Coronary artery (tissue), 2 donors: Measurements from ENCODE around the gene HIPK3.
A peak's percentile ranks its signal among the peaks of the same experiment; 100 is the strongest.

Experiments used
- DNase-seq: peaks from one replicate; pipeline ENCODE4 v3.0.0-alpha.2; 2017; ENCODE audit warnings: low spot score
- H3K27ac ChIP-seq, 2 donors: fragments of 200-600 bp; sonication (generic); one replicate each; pipeline ENCODE4 v1.5.1; 2016 to 2019
- H3K4me3 ChIP-seq: fragments of 200-600 bp; sonication (generic); 2 replicates; pipeline ENCODE4 v1.5.1; 2016; ENCODE audit warnings: mild to moderate bottlenecking, moderate library complexity
- CTCF ChIP-seq: fragments of 200-600 bp; sonication (generic); IDR thresholded peaks from one replicate; pipeline ENCODE4 v1.5.1; 2019; ENCODE audit warnings: antibody characterized with exemption

The HIPK3 gene

DNA sequence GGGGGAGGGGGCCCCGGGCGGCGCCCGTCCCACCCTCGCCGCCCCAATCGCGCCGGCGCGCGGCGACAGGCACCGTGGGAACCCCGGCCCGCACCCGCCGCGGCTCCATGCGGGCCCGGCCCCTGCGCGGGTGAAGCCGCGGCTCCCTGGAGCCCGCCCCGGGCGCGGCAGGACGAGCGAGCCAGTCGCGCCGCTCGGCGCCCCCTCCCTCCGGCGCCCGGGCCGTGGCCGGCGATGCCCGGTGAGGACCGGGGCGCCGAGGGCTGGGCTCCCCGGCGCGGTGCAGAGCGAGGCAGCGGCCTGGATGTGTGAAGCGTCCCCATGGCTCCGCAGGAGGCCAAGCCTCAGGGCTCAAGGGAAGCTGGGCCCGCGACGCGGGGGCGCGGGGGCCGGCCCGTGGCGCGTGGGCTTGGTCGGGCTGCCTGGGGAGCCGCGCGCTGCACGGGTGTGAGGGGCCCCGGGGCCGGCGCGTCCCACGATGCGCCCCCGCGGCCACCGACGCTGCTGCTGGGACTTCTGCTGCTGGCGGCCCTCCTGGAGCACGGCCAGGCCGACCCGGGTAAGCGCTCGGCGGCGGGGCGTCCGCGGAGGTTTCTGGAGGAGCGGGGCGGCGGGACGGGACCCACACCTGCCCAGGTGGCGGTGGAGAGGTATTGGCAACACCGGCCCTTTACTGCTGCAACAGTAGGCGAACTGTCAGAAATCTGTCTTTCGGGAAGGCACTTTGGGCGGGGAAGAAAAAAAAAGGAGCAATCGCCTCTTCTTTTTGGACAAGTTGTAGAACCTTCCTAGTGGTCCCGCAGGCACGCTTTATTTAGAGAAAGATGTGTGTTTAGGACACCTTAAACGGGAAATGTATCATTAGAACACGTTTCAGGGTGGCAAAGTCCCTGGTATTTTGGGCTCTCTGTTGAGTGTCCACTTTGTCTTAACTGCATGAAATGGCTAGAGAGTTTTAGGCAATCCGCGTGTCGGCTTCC is 119.4 kb downstream of the HIPK3 start:
- no peak for TF ChIP-seq CTCF
- Histone ChIP-seq H3K27ac (no peak overlapping the region), H3K4me3 (peak overlapping the region; percentile 70)
- DNase-seq = no peak

- TF ChIP-seq CTCF = no peak
- DNase-seq = no peak
- H3K27ac ChIP-seq = no peak overlapping the region
Observed at GRCh38 chr11:33377412-33378370, 120.5 kb downstream of the HIPK3 start.

GRCh38 chr11:33379947-33380346 is 122.8 kb downstream of the HIPK3 start:
- DNase-seq = no peak
- no peak overlapping the region for H3K4me3 ChIP-seq

More at GRCh38 chr11:33377412-33378370, 120.5 kb downstream of the HIPK3 start:
- H3K4me3 ChIP-seq = no peak overlapping the region

DNA sequence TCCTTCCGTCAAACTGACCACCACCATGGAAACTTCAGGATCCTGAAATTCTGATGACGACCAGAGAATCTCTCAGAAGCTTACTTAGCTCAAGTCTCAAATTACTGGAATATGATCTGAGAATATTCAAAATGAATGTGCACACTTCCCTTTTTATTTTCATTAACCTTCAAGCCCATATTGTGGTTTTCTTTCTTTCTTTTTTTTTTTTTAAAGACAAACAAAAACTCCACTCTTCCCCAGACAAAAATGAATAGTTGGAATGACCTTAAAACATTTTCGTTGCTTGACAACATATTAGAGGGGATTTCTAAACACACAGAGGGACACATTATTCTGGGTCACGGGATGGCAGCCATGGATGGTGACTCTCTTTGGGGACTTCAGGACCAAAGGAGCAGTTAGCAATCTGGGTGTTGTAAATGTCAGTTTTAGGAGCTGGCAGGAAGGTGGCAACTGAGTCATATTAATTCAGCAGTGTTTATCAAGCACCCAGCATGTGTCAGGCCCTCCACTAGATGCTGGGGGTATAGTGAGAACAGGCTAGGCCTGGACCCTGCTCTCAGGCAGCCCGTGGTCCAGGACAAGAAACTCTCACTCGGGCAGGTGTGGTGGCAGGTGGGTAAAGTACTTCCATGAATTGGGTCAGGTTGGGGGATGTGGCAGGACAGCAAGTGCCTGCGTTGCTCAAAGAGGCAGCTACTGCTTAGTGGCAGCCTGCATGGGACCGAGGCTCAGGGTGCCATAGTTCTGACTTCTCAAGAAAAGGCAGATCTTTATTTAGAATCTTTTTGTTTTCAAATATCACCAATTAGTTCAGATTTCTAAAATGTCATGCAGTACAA is 126.1 kb downstream of the HIPK3 start:
- DNase-seq = no peak
- Histone ChIP-seq H3K4me3 (no peak overlapping the region), H3K27ac (no peak overlapping the region)
- no peak for TF ChIP-seq CTCF

More at GRCh38 chr11:33379947-33380346, 122.8 kb downstream of the HIPK3 start:
- no peak overlapping the region for H3K27ac ChIP-seq
- TF ChIP-seq CTCF = no peak

DNA sequence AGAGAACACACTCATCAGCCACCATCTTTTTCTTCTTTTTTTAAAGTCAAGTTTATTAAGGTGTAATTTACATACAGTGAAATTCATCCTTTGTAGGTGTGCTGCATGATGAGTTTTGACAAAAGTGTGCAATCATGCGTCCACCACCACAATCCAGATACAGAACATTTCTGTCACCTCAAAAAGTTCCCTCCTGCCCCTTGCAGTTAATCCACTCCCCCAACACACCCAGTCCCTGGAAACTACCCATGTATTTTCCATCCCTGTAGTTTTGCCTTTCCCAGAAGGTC is 126.7 kb downstream of the HIPK3 start:
- no peak for DNase-seq
- no peak for TF ChIP-seq CTCF
- H3K27ac ChIP-seq = no peak overlapping the region
- no peak overlapping the region for H3K4me3 ChIP-seq

DNA sequence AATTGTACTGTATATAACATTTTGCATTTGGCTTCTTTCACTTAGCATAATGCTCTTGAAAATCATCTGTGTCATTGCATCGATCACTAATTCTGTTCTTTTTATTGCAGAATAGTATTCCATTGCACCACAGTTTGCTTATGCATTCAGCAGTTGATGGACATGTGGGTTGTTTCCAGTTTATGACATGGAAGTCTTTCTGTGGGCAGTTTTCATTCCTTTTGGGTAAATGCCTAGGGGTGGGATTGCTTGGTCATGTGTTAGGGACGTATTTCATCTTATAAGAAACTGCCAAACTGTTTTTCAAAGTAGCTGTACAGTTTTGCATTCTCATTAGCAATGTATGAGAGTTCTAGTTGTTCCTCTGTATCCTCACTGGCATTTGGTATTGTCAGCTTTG is 127.0 kb downstream of the HIPK3 start:
- no peak for TF ChIP-seq CTCF
- Histone ChIP-seq H3K27ac (no peak overlapping the region), H3K4me3 (no peak overlapping the region)
- DNase-seq = no peak
